Brain microvascular endothelial cell (primary cell): ENCODE measurements around the gene ZNF587.
"Not testable (repeated sequence)": the region's sequence is repeated elsewhere in the genome, so short reads cannot be mapped to it uniquely, and the experiment has no call there.

Experiments
- DNase-seq: peaks from one replicate; pipeline ENCODE4 v3.0.0-alpha.2; 2020
- H3K27ac ChIP-seq: fragments of 250-450 bp; sonication (Bioruptor Pico); 2 replicates; pipeline ENCODE4 v1.5.1; 2020; ENCODE audit warnings: mild to moderate bottlenecking, moderate library complexity
- H3K27me3 ChIP-seq: fragments of 250-450 bp; sonication (Bioruptor Pico); replicated peaks from 2 replicates; pipeline ENCODE4 v1.5.1; 2020; ENCODE audit warnings: mild to moderate bottlenecking
- H3K36me3 ChIP-seq: fragments of 250-450 bp; sonication (Bioruptor Pico); replicated peaks from 2 replicates; pipeline ENCODE4 v1.5.1; 2020; ENCODE audit warnings: mild to moderate bottlenecking
- H3K4me3 ChIP-seq: 2 replicates; pipeline ENCODE4 v1.5.1; 2011; ENCODE audit warnings: low read depth, mild to moderate bottlenecking, control low read depth, low read length, moderate library complexity
- in situ Hi-C: cut with HindIII; loops from 2 replicates; pipeline ENCODE4 v1.10.0; 2017; ENCODE audit warnings: low sequenced_read_pairs, low pct_ligation_motif_present
- TF ChIP-seq, protein P1 (sequence below): IDR thresholded peaks from 2 replicates; pipeline ENCODE4 v1.5.1; 2011; ENCODE audit warnings: low read depth, mild to moderate bottlenecking, moderate library complexity, low read length, control low read depth, inconsistent platforms; ENCODE audit errors: missing control alignments

The ZNF587 gene

DNA sequence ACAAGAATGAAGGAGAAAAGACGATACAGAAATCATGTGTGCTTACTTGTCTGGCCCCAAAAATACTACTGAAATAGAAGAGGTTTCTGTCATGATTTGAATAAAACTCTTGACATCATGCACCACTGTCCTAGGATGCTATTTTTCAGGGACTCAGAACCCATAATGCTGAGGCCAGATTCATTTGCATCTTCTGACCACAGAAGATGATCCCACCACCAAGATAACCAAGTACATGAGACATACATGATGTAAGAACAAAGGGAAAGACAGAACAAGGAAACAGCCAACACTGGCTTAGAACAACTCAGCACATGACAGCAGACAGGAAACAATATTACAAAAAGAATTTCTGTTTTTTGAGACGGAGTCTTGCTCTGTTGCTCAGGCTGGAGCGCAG, 37.4 kb upstream of the ZNF587 start:
- TF ChIP-seq, protein P1, sequence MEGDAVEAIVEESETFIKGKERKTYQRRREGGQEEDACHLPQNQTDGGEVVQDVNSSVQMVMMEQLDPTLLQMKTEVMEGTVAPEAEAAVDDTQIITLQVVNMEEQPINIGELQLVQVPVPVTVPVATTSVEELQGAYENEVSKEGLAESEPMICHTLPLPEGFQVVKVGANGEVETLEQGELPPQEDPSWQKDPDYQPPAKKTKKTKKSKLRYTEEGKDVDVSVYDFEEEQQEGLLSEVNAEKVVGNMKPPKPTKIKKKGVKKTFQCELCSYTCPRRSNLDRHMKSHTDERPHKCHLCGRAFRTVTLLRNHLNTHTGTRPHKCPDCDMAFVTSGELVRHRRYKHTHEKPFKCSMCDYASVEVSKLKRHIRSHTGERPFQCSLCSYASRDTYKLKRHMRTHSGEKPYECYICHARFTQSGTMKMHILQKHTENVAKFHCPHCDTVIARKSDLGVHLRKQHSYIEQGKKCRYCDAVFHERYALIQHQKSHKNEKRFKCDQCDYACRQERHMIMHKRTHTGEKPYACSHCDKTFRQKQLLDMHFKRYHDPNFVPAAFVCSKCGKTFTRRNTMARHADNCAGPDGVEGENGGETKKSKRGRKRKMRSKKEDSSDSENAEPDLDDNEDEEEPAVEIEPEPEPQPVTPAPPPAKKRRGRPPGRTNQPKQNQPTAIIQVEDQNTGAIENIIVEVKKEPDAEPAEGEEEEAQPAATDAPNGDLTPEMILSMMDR = no peak
- no peak for DNase-seq
- in situ Hi-C loops = no loop called here
- Histone ChIP-seq H3K36me3 (peaks cover 36% of the 10 kb centered on the region), H3K27ac (no peak overlapping the region), H3K27me3 (no peaks in the 10 kb centered on the region), H3K4me3 (no peak overlapping the region)

DNA sequence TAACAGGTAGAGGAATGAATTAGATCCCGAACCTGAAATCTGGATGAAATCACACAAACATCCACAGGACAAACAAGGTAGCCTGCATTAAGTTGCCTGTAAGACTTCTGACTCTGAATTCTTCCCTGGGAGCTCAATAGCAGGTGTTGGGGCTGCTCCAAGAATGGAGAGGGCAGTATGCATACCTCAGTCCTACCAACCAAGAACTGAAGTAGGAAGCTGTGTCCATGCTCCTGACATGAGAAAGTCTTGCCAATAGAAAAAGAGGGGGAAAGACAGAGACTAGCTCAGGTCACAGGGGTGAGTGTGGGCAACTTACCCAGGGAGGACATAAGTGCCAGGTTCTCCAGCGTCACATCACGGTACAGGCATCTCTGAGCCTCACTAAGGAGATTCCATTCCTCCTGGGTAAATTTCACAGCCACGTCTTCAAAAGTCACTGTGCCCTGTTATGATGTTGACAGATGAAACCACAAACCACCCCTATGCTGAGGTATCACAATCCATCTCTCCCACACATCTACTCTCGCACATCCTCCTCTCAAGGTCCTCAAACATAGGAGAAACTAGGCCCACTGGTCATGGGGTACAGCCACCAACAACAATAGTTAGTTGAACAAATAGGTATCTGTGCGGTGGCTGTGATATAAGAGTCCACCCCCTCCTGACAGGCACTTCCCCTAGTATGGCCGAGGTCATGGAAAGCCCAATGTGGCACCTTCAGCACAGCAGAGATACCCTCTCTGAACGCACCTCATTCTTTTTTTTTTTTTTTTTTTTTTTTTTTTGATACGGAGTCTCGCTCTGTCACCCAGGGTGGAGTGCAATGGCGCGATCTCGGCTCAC, 36.5 kb upstream of the ZNF587 start:
- H3K27ac ChIP-seq, DNase-seq, H3K27me3 ChIP-seq, H3K4me3 ChIP-seq, in situ Hi-C loops: not testable (repeated sequence)
- peaks cover 29% of the 10 kb centered on the region for H3K36me3 ChIP-seq

DNA sequence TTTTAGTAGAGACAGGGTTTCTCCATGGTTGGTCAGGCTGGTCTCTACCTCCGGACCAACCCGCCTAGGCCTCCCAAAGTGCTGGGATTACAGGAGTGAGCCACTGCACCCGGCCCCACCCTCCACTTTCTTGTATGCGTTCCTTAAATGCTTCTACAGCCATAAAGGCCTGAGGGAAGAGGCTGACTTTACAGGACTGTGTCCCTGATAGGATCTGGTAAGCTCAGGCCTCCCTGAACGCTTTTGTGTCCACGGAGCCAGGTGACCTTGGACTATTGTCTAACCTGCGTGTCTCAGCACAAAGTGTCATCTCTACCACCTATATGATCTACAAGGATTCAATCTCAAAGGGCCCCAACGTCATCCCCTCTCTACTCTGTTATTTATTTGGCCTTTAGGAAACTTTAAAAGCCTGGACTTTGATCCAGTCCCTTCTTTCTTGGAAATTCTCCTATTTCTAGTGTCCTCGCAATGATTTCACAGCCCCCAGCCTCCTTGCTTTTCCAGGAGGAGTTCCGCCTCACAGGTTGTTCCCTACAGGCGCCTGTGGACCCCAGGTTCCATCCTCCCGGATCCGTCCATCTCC, 35.6 kb upstream of the ZNF587 start:
- in situ Hi-C loops = no loop called here
- Histone ChIP-seq H3K4me3 (peak overlapping the region; percentile 95), H3K36me3 (peaks cover 24% of the 10 kb centered on the region), H3K27ac (peak overlapping the region; percentile 65), H3K27me3 (no peaks in the 10 kb centered on the region)
- TF ChIP-seq, protein P1 = no peak
- DNase-seq = no peak

DNA sequence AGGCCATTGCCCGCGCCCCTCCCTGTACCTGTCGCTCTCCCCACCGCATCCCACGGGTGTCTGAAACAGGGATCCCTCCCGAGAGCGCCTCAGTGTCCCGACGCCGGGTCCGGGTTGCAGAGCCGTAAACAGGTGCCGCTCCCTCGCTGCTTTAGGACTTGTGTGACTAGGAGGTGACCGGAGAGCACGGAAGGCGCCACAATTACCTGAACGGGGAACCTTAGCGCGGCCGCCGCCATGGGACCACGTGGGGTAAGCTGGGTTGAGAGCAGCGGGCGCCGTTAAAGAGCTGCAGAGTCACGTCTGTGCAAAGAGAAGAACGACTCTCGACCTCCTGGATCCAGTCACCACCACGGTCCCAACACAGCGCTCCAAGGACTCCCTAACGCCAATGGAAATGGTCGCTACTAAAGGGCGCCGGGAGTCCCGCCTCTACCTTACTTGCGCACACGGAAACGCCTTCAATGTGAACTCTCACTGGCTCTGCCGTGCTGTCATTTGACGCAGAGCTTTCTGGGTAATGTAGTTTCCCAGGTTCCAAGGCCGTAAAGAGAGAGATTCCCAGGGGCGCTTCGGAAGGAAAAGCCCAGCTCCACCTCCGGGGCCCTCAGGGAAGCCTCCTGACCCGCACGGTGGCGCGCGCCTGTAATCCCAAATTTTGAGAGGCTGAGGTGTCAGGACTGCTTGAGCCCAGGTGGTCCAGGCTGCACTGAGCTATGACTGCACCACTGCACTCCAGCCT, 35.0 kb upstream of the ZNF587 start, which contains the start of gene ZNF552:
Gene ZNF552, minus strand, starts transcription at position 409 of the 742 bp plus-strand sequence. Its CDS starts 170 bp downstream, at position 239.
- DNase-seq = peak; percentile 91
- H3K27me3 ChIP-seq = no peaks in the 10 kb centered on the region
- TF ChIP-seq, protein P1 = no peak
- H3K27ac ChIP-seq = peak within 1 kb of the TSS; percentile 65
- in situ Hi-C loops = no loop called here
- peaks cover 19% of the 10 kb centered on the region for H3K36me3 ChIP-seq
- peak within 1 kb of the TSS; percentile 95 for H3K4me3 ChIP-seq

DNA sequence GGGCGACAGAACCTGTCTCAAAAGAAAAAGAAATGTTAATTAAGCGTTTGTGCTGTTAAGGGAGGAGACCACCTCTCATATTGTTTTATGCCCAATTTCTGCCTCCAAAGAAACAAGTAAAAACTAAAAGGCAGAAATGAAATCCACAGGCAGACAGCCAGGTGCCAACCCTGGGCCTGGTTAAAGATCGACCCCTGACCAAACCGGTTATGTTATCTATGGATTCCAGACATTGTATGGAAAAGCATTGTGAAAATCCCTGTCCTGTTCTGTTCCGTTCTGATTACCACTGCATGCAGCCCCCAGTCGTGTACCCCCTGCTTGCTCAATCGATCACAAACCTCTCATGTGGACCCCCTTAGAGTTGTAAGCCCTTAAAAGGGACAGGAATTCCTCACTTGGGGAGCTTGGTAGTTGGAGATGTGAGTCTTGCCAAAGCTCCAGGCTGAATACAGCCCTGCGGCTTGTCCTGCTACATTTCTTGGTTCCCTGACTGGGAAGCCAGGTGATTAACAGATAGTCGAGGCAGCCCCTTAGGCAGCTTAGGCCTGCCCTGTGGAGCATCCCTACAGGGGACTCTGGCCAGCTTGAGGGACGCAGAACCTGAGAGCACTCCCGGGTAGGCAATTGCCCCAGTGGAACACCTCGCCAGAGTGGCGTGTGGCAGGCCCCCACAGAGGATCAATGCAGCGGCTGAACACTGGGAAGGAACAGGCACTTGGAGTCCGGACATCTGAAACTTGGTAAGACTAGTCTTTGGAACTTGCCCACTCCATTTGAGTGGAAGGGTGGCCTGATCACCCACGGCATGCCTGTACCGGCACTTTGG, 34.2 kb upstream of the ZNF587 start:
- no peak overlapping the region for H3K27ac ChIP-seq
- peaks cover 11% of the 10 kb centered on the region for H3K36me3 ChIP-seq
- no peaks in the 10 kb centered on the region for H3K27me3 ChIP-seq
- in situ Hi-C loops = no loop called here
- DNase-seq = no peak
- H3K4me3 ChIP-seq = peak overlapping the region; percentile 95
- TF ChIP-seq, protein P1 = no peak
